ENCODE measurements around the gene NPAS3.

The NPAS3 gene

GRCh38 chr14:33457617-33458016 is 518.9 kb downstream of the NPAS3 start:
- H3K4me3 ChIP-seq (ENCODE audit: control insufficient read depth, low read depth, low read length), result no peak overlapping the region
- no peak for TF ChIP-seq CTCF (IDR thresholded peaks at IDR 0.05; ENCODE audit: control insufficient read depth, insufficient read depth, low read depth, low read length, missing control alignments)
- DNase-seq (ENCODE audit: low read depth), result no peak

- DNase-seq (ENCODE audit: low read depth), result no peak
- no peak for TF ChIP-seq CTCF (IDR thresholded peaks at IDR 0.05; ENCODE audit: control insufficient read depth, insufficient read depth, low read depth, low read length, missing control alignments)
- H3K4me3 ChIP-seq (ENCODE audit: control insufficient read depth, low read depth, low read length), result no peak overlapping the region
Observed at GRCh38 chr14:33460164-33460563, 521.5 kb downstream of the NPAS3 start.

- no peak for DNase-seq (ENCODE audit: low read depth)
- H3K4me3 ChIP-seq (ENCODE audit: control insufficient read depth, low read depth, low read length), result no peak overlapping the region
- no peak for TF ChIP-seq CTCF (IDR thresholded peaks at IDR 0.05; ENCODE audit: control insufficient read depth, insufficient read depth, low read depth, low read length, missing control alignments)
Observed at GRCh38 chr14:33461036-33461435, 522.4 kb downstream of the NPAS3 start.

GRCh38 chr14:33463731-33464130 is 525.1 kb downstream of the NPAS3 start:
- no peak for DNase-seq (ENCODE audit: low read depth)
- TF ChIP-seq CTCF (IDR thresholded peaks at IDR 0.05; ENCODE audit: control insufficient read depth, insufficient read depth, low read depth, low read length, missing control alignments), result no peak
- no peak overlapping the region for H3K4me3 ChIP-seq (ENCODE audit: control insufficient read depth, low read depth, low read length)

- TF ChIP-seq CTCF (IDR thresholded peaks at IDR 0.05; ENCODE audit: control insufficient read depth, insufficient read depth, low read depth, low read length, missing control alignments), result no peak
- no peak overlapping the region for H3K4me3 ChIP-seq (ENCODE audit: control insufficient read depth, low read depth, low read length)
- no peak for DNase-seq (ENCODE audit: low read depth)
Observed at GRCh38 chr14:33464254-33464962, 525.7 kb downstream of the NPAS3 start.

GRCh38 chr14:33465846-33466700 is 527.4 kb downstream of the NPAS3 start:
- no peak for DNase-seq (ENCODE audit: low read depth)
- no peak overlapping the region for H3K4me3 ChIP-seq (ENCODE audit: control insufficient read depth, low read depth, low read length)
- TF ChIP-seq CTCF (IDR thresholded peaks at IDR 0.05; ENCODE audit: control insufficient read depth, insufficient read depth, low read depth, low read length, missing control alignments), result no peak

All from AG09309 (cell line).